Measurements from ENCODE around the gene SLCO4A1.

DNA sequence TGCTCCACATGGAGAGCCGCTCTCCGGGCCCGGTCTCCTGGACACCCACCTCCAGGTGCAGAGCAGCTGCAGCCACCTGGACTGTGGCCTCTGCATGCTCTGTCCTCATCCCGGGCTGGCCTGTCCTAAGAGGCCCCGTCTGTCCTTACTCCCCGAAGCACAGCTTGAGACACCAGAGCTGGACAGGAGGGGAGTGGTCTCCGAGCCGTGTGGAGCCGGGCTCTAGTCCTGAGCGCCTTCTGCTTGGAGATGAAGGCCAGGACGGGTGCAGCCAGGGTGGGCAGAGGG is 59.7 kb downstream of the SLCO4A1 start:
- TF ChIP-seq EZH2 (IDR thresholded peaks at IDR 0.05; ENCODE audit: insufficient read depth, poor library complexity, severe bottlenecking) (no peak), EZH2phosphoT487 (IDR thresholded peaks at IDR 0.05; ENCODE audit: insufficient read depth, low read depth) (no peak)

Measured in GM23248 (cell line).